HG03108 (cell line): ENCODE results near the gene MCIDAS.

Source experiments
- ATAC-seq: cut with Tn5 transposase; IDR thresholded peaks from one replicate; pipeline ENCODE4 v1.9.1; 2021; ENCODE audit warnings: moderate library complexity; ENCODE audit not compliant: unreplicated experiment

Gene MCIDAS

GRCh38 chr5:55171471-55171870, 55.6 kb downstream of the MCIDAS start:
- ATAC-seq, result no peak
